GM19467 (cell line): Measurements from ENCODE around the gene CEL.

Experiments
- ATAC-seq: cut with Tn5 transposase; IDR thresholded peaks from one replicate; pipeline ENCODE4 v1.9.1; 2021; ENCODE audit warnings: mild to moderate bottlenecking, moderate library complexity; ENCODE audit not compliant: unreplicated experiment

Gene CEL

GRCh38 chr9:133113949-133114885 lies 52.4 kb downstream of the CEL start:
- no peak for ATAC-seq

GRCh38 chr9:133114886-133115603 lies 53.3 kb downstream of the CEL start:
- ATAC-seq, result no peak

GRCh38 chr9:133115604-133116345 lies 54.0 kb downstream of the CEL start:
- ATAC-seq, result no peak

GRCh38 chr9:133116346-133117231 lies 54.8 kb downstream of the CEL start:
- no peak for ATAC-seq

- ATAC-seq, result no peak
These were observed 55.7 kb downstream of the CEL start for GRCh38 chr9:133117271-133118178.

- ATAC-seq, result no peak
These were observed 56.4 kb downstream of the CEL start for GRCh38 chr9:133118179-133118520.

GRCh38 chr9:133118568-133118967 lies 56.8 kb downstream of the CEL start:
- ATAC-seq, result no peak

- no peak for ATAC-seq
These were observed 57.5 kb downstream of the CEL start for GRCh38 chr9:133119103-133119845.

GRCh38 chr9:133119846-133120500 lies 58.2 kb downstream of the CEL start:
- ATAC-seq, result no peak

- no peak for ATAC-seq
These were observed 58.9 kb downstream of the CEL start for GRCh38 chr9:133120501-133121197.
